GM10266 (cell line): ENCODE data around the gene DNM2.
"Not testable (repeated sequence)": the region's sequence is repeated elsewhere in the genome, so short reads cannot be mapped to it uniquely, and the experiment has no call there.

ENCODE experiments used
- DNase-seq: peaks from one replicate; pipeline ENCODE4 v3.0.0; 2012; ENCODE audit errors: extremely low spot score
- CTCF ChIP-seq: IDR thresholded peaks from 2 replicates; pipeline ENCODE4 v1.5.1; 2012; ENCODE audit warnings: mild to moderate bottlenecking, low read depth; ENCODE audit not compliant: control insufficient read depth, insufficient read depth; ENCODE audit errors: missing control alignments

Gene DNM2

GRCh38 chr19:10717356-10718204 is at the start of gene DNM2:
TSS of gene DNM2 (plus strand) at chr19:10718079. CDS start at chr19:10718243, 164 bp downstream.
- peak; percentile 98 for DNase-seq
- peak; percentile 85 for TF ChIP-seq CTCF

GRCh38 chr19:10669246-10669645 is 48.6 kb upstream of the DNM2 start:
- TF ChIP-seq CTCF = no peak
- DNase-seq = no peak

- no peak for TF ChIP-seq CTCF
- no peak for DNase-seq
Measured at GRCh38 chr19:10670182-10670581, 47.7 kb upstream of the DNM2 start.

GRCh38 chr19:10670876-10671804 is 46.7 kb upstream of the DNM2 start:
- DNase-seq = no peak
- TF ChIP-seq CTCF = no peak

- not testable (repeated sequence) for DNase-seq
Measured at GRCh38 chr19:10671922-10672321, 46.0 kb upstream of the DNM2 start.

GRCh38 chr19:10675214-10675613 is 42.7 kb upstream of the DNM2 start:
- DNase-seq = not testable (repeated sequence)

GRCh38 chr19:10677751-10678150 is 40.1 kb upstream of the DNM2 start:
- TF ChIP-seq CTCF = no peak
- DNase-seq = no peak

- no peak for TF ChIP-seq CTCF
- DNase-seq = no peak
Measured at GRCh38 chr19:10678813-10679212, 39.1 kb upstream of the DNM2 start.
